HG03558 (cell line): Measurements from ENCODE around the gene HNRNPD.
"Not testable (repeated sequence)": the region's sequence is repeated elsewhere in the genome, so short reads cannot be mapped to it uniquely, and the experiment has no call there.

Experiments used
- ATAC-seq: cut with Tn5 transposase; IDR thresholded peaks from one replicate; pipeline ENCODE4 v1.9.1; 2021; ENCODE audit warnings: moderate number of reproducible peaks; ENCODE audit not compliant: unreplicated experiment; ENCODE audit errors: extremely low read depth

Gene HNRNPD

GRCh38 chr4:82373816-82374625, at the start of gene HNRNPD:
HNRNPD (minus strand) TSS chr4:82373991; CDS start chr4:82373678, 313 bp downstream.
- peak; percentile 90 for ATAC-seq

- ATAC-seq = no peak
These were observed 48.8 kb upstream of the HNRNPD start for GRCh38 chr4:82422616-82423015.

- ATAC-seq = no peak
These were observed 48.2 kb upstream of the HNRNPD start for GRCh38 chr4:82421796-82422560.

- ATAC-seq = no peak
These were observed 45.7 kb upstream of the HNRNPD start for GRCh38 chr4:82419451-82419850.

- no peak for ATAC-seq
These were observed 42.2 kb upstream of the HNRNPD start for GRCh38 chr4:82415922-82416365.

GRCh38 chr4:82415061-82415460, 41.3 kb upstream of the HNRNPD start:
- not testable (repeated sequence) for ATAC-seq

GRCh38 chr4:82403725-82404124, 29.9 kb upstream of the HNRNPD start:
- ATAC-seq = no peak

GRCh38 chr4:82402196-82402775, 28.5 kb upstream of the HNRNPD start:
- ATAC-seq = no peak

GRCh38 chr4:82401600-82401999, 27.8 kb upstream of the HNRNPD start:
- no peak for ATAC-seq

GRCh38 chr4:82398263-82398662, 24.5 kb upstream of the HNRNPD start:
- ATAC-seq = no peak

- no peak for ATAC-seq
These were observed 23.7 kb upstream of the HNRNPD start for GRCh38 chr4:82397527-82397926.

GRCh38 chr4:82394896-82395295, 21.1 kb upstream of the HNRNPD start:
- no peak for ATAC-seq

- not testable (repeated sequence) for ATAC-seq
These were observed 16.3 kb upstream of the HNRNPD start for GRCh38 chr4:82390061-82390460.

- ATAC-seq = no peak
These were observed 14.6 kb upstream of the HNRNPD start for GRCh38 chr4:82388405-82388804.

- ATAC-seq = not testable (repeated sequence)
These were observed 12.5 kb upstream of the HNRNPD start for GRCh38 chr4:82386312-82386711.

- no peak for ATAC-seq
These were observed 9.0 kb upstream of the HNRNPD start for GRCh38 chr4:82382751-82383150.

GRCh38 chr4:82381661-82382296, 8.0 kb upstream of the HNRNPD start:
- ATAC-seq = no peak

GRCh38 chr4:82381235-82381634, 7.4 kb upstream of the HNRNPD start:
- ATAC-seq = no peak

- no peak for ATAC-seq
These were observed 7.0 kb upstream of the HNRNPD start for GRCh38 chr4:82380831-82381230.

GRCh38 chr4:82380344-82380743, 6.6 kb upstream of the HNRNPD start:
- no peak for ATAC-seq

GRCh38 chr4:82376109-82376508, 2.3 kb upstream of the HNRNPD start:
- no peak for ATAC-seq
